BLaER1 treated with 17β-estradiol and CSF1 and Interleukin-3, amounts not matched to agents 10 nM and 100 nM (cell line): ENCODE results near the gene TMPRSS12.
"Not testable (repeated sequence)": the region's sequence is repeated elsewhere in the genome, so short reads cannot be mapped to it uniquely, and the experiment has no call there.

Experiments
- H3K27ac ChIP-seq, 11 experiments: shearing (Covaris generic); formaldehyde crosslinking; 2 replicates each; pipeline ENCODE4 v1.8.1; 2022
- H3K27me3 ChIP-seq, 11 experiments: shearing (Covaris generic); formaldehyde crosslinking; 2 replicates each; pipeline ENCODE4 v1.8.1; 2022
- H3K36me3 ChIP-seq, 11 experiments: shearing (Covaris generic); formaldehyde crosslinking; 2 replicates each; pipeline ENCODE4 v1.8.1; 2022
- H3K4me1 ChIP-seq, 10 experiments: shearing (Covaris generic); formaldehyde crosslinking; 2 replicates each; pipeline ENCODE4 v1.8.1; 2022
- H3K4me2 ChIP-seq, 11 experiments: shearing (Covaris generic); formaldehyde crosslinking; 2 replicates each; pipeline ENCODE4 v1.8.1; 2022
- H3K4me3 ChIP-seq, 10 experiments: shearing (Covaris generic); formaldehyde crosslinking; 2 replicates each; pipeline ENCODE4 v1.8.1; 2022
- H3K9ac ChIP-seq, 11 experiments: shearing (Covaris generic); formaldehyde crosslinking; 2 replicates each; pipeline ENCODE4 v1.8.1; 2022
- H3K9me3 ChIP-seq, 11 experiments: shearing (Covaris generic); formaldehyde crosslinking; replicated peaks in 1 of 11; 2 replicates each; pipeline ENCODE4 v1.8.1; 2022
- H4K20me1 ChIP-seq, 11 experiments: shearing (Covaris generic); formaldehyde crosslinking; 2 replicates each; pipeline ENCODE4 v1.8.1; 2022
- Cebpa-rat ChIP-seq, 11 experiments: shearing (Covaris generic); IDR thresholded peaks; 2 replicates each; pipeline ENCODE4 v1.8.1; 2022

The TMPRSS12 gene

GRCh38 chr12:50887191-50887590, 44.5 kb downstream of the TMPRSS12 start:
- H3K4me3 ChIP-seq: no peak overlapping the region
- no peak overlapping the region for H3K9ac ChIP-seq
- peaks cover 0 to 6% (median 0%) of the 10 kb centered on the region in 11 experiments; a peak in 1 of 22 replicates for H3K36me3 ChIP-seq
- no peak overlapping the region for H3K27ac ChIP-seq
- H3K27me3 ChIP-seq: no peaks in the 10 kb centered on the region
- TF ChIP-seq Cebpa-rat (IDR thresholded peaks at IDR 0.05): no peak
- H3K9me3 ChIP-seq: peaks cover 15 to 17% (median 16%) of the 10 kb centered on the region in 11 experiments
- H3K4me1 ChIP-seq: peaks cover 0 to 25% (median 1%) of the 10 kb centered on the region in 10 experiments; a peak in 8 of 20 replicates
- no peaks in the 10 kb centered on the region for H4K20me1 ChIP-seq
- H3K4me2 ChIP-seq: peak overlapping the region in 5 of 11 experiments; percentile 26 to 72 (median 55); a peak in 7 of 22 replicates

- peaks cover under 1 to 3% (median 1%) of the 10 kb centered on the region in 11 experiments; a peak in 12 of 22 replicates for H3K9me3 ChIP-seq
- H3K4me1 ChIP-seq: peaks cover 0 to 30% (median 1%) of the 10 kb centered on the region in 10 experiments; a peak in 8 of 20 replicates
- no peaks in the 10 kb centered on the region for H4K20me1 ChIP-seq
- no peak overlapping the region for H3K4me3 ChIP-seq
- H3K27me3 ChIP-seq: no peaks in the 10 kb centered on the region
- no peak for TF ChIP-seq Cebpa-rat (IDR thresholded peaks at IDR 0.05)
- H3K9ac ChIP-seq: no peak overlapping the region
- H3K36me3 ChIP-seq: no peaks in the 10 kb centered on the region
- H3K27ac ChIP-seq: no peak overlapping the region
- no peak overlapping the region for H3K4me2 ChIP-seq
Observed at GRCh38 chr12:50888666-50889065, 45.9 kb downstream of the TMPRSS12 start.

GRCh38 chr12:50894241-50894640, 51.5 kb downstream of the TMPRSS12 start:
- H3K27me3 ChIP-seq: no peaks in the 10 kb centered on the region
- H3K4me2 ChIP-seq: no peak overlapping the region
- H3K4me1 ChIP-seq: peaks cover 0 to 12% (median 0%) of the 10 kb centered on the region in 10 experiments; a peak in 4 of 20 replicates
- no peaks in the 10 kb centered on the region for H3K36me3 ChIP-seq
- H4K20me1 ChIP-seq: no peaks in the 10 kb centered on the region
- no peak overlapping the region for H3K9ac ChIP-seq
- H3K4me3 ChIP-seq: no peak overlapping the region
- peaks cover 4 to 13% (median 6%) of the 10 kb centered on the region in 11 experiments; a peak in 15 of 22 replicates for H3K9me3 ChIP-seq
- no peak overlapping the region for H3K27ac ChIP-seq
- no peak for TF ChIP-seq Cebpa-rat (IDR thresholded peaks at IDR 0.05)

GRCh38 chr12:50901685-50902113, 59.0 kb downstream of the TMPRSS12 start:
- TF ChIP-seq Cebpa-rat (IDR thresholded peaks at IDR 0.05): no peak
- H3K4me2 ChIP-seq: no peak overlapping the region
- no peak overlapping the region for H3K27ac ChIP-seq

GRCh38 chr12:50908479-50908878, 65.8 kb downstream of the TMPRSS12 start:
- not testable (repeated sequence) for H4K20me1 ChIP-seq, H3K27ac ChIP-seq, H3K4me3 ChIP-seq, H3K36me3 ChIP-seq, H3K27me3 ChIP-seq, H3K4me2 ChIP-seq, H3K9ac ChIP-seq, H3K4me1 ChIP-seq
- peaks cover 29 to 42% (median 37%) of the 10 kb centered on the region in 11 experiments for H3K9me3 ChIP-seq

More at GRCh38 chr12:50901685-50902113, 59.0 kb downstream of the TMPRSS12 start:
- Histone ChIP-seq H3K27me3 (no peaks in the 10 kb centered on the region), H3K9ac (no peak overlapping the region), H3K9me3 (peaks cover 4 to 29% (median 16%) of the 10 kb centered on the region in 11 experiments; a peak in 16 of 22 replicates), H3K4me3 (no peak overlapping the region), H3K4me1 (no peaks in the 10 kb centered on the region), H3K36me3 (no peaks in the 10 kb centered on the region), H4K20me1 (no peaks in the 10 kb centered on the region)

GRCh38 chr12:50912361-50912760, 69.6 kb downstream of the TMPRSS12 start:
- not testable (repeated sequence) for H3K27me3 ChIP-seq, H3K4me2 ChIP-seq, H3K9ac ChIP-seq, H4K20me1 ChIP-seq, H3K27ac ChIP-seq, H3K4me1 ChIP-seq
- Histone ChIP-seq H3K4me3 (peak overlapping the region in 1 of 10 experiments; percentile 13; a peak in 1 of 20 replicates), H3K36me3 (peaks cover 0 to 22% (median 0%) of the 10 kb centered on the region in 11 experiments; a peak in 3 of 22 replicates), H3K9me3 (peaks cover 68 to 78% (median 75%) of the 10 kb centered on the region in 11 experiments)

- H3K27me3 ChIP-seq: no peaks in the 10 kb centered on the region
Observed at GRCh38 chr12:50913224-50913623, 70.5 kb downstream of the TMPRSS12 start.

GRCh38 chr12:50914872-50915484, 72.3 kb downstream of the TMPRSS12 start:
- TF ChIP-seq Cebpa-rat (IDR thresholded peaks at IDR 0.05): no peak
- no peak overlapping the region for H3K4me2 ChIP-seq
- peaks cover 84 to 93% (median 90%) of the 10 kb centered on the region in 11 experiments for H3K9me3 ChIP-seq

More at GRCh38 chr12:50913224-50913623, 70.5 kb downstream of the TMPRSS12 start:
- H3K4me2 ChIP-seq: no peak overlapping the region
- H3K36me3 ChIP-seq: peaks cover 0 to 22% (median 0%) of the 10 kb centered on the region in 11 experiments; a peak in 3 of 22 replicates
- no peak overlapping the region for H3K27ac ChIP-seq
- H3K9ac ChIP-seq: no peak overlapping the region
- H4K20me1 ChIP-seq: no peaks in the 10 kb centered on the region
- H3K9me3 ChIP-seq: peaks cover 77 to 87% (median 84%) of the 10 kb centered on the region in 11 experiments
- no peaks in the 10 kb centered on the region for H3K4me1 ChIP-seq
- TF ChIP-seq Cebpa-rat (IDR thresholded peaks at IDR 0.05): no peak
- no peak overlapping the region for H3K4me3 ChIP-seq

GRCh38 chr12:50916292-50916691, 73.6 kb downstream of the TMPRSS12 start:
- Histone ChIP-seq H3K9ac (no peak overlapping the region), H4K20me1 (no peaks in the 10 kb centered on the region), H3K27me3 (no peaks in the 10 kb centered on the region), H3K36me3 (peaks cover 0 to 20% (median 0%) of the 10 kb centered on the region in 11 experiments; a peak in 3 of 22 replicates), H3K4me3 (no peak overlapping the region), H3K9me3 (peaks cover 73 to 81% (median 77%) of the 10 kb centered on the region in 11 experiments), H3K4me2 (no peak overlapping the region), H3K27ac (no peak overlapping the region), H3K4me1 (no peaks in the 10 kb centered on the region; a peak in 1 of 20 replicates)
- no peak for TF ChIP-seq Cebpa-rat (IDR thresholded peaks at IDR 0.05)

More at GRCh38 chr12:50914872-50915484, 72.3 kb downstream of the TMPRSS12 start:
- Histone ChIP-seq H3K9ac (no peak overlapping the region), H3K36me3 (peaks cover 0 to 22% (median 0%) of the 10 kb centered on the region in 11 experiments; a peak in 3 of 22 replicates), H3K27ac (no peak overlapping the region), H3K4me1 (no peaks in the 10 kb centered on the region), H3K27me3 (no peaks in the 10 kb centered on the region), H3K4me3 (no peak overlapping the region), H4K20me1 (no peaks in the 10 kb centered on the region)
